ENCODE results near the gene C2orf69. TPM values are rescaled to one million over a fixed set of nuclear protein-coding genes. Genes with fewer than 3 reads are reported as not detected.

C2orf69 gene
- total and polyA plus RNA-seq, 3 donors from 2014 or later, result 16.8 to 21.7 (median 19.8) TPM

- peaks cover 5% of the 10 kb centered on the region for H3K4me1 ChIP-seq
- no peak for TF ChIP-seq POLR2A (IDR thresholded peaks at IDR 0.05)
- TF ChIP-seq CTCF (IDR thresholded peaks at IDR 0.05), result no peak
- H3K9me3 ChIP-seq, result no peaks in the 10 kb centered on the region
- intact Hi-C loops (cut with DNase I; ENCODE audit: low total_unique reads), result no loop called here
- H3K36me3 ChIP-seq (ENCODE audit: low read depth, missing control alignments), result no peaks in the 10 kb centered on the region
- no peak overlapping the region for H3K27ac ChIP-seq
- H3K4me3 ChIP-seq, result no peak overlapping the region
- no peaks in the 10 kb centered on the region for H3K27me3 ChIP-seq
- 76 to 78% methylated on average over 4 of the region's 4 CpGs for WGBS, 2 donors
- no peak for DNase-seq
These were observed 21.3 kb downstream of the C2orf69 start for GRCh38 chr2:199932312-199932855.

GRCh38 chr2:199933466-199933865 is 22.4 kb downstream of the C2orf69 start:
- Histone ChIP-seq H3K36me3 (ENCODE audit: low read depth, missing control alignments) (no peaks in the 10 kb centered on the region), H3K9me3 (no peaks in the 10 kb centered on the region), H3K4me1 (peaks cover 5% of the 10 kb centered on the region), H3K27ac (no peak overlapping the region), H3K4me3 (no peak overlapping the region), H3K27me3 (no peaks in the 10 kb centered on the region)
- intact Hi-C loops (cut with DNase I; ENCODE audit: low total_unique reads), result no loop called here
- DNase-seq, result no peak
- no peak for TF ChIP-seq CTCF (IDR thresholded peaks at IDR 0.05)
- no peak for TF ChIP-seq POLR2A (IDR thresholded peaks at IDR 0.05)
- 60% methylated on average over 3 of the region's 3 CpGs for WGBS, 2 donors

- Histone ChIP-seq H3K27me3 (no peaks in the 10 kb centered on the region), H3K4me3 (no peak overlapping the region), H3K27ac (no peak overlapping the region), H3K9me3 (no peaks in the 10 kb centered on the region), H3K4me1 (no peaks in the 10 kb centered on the region), H3K36me3 (ENCODE audit: low read depth, missing control alignments) (no peaks in the 10 kb centered on the region)
- DNase-seq, result no peak
- intact Hi-C loops (cut with DNase I; ENCODE audit: low total_unique reads), result no loop called here
- no peak for TF ChIP-seq CTCF (IDR thresholded peaks at IDR 0.05)
- no peak for TF ChIP-seq POLR2A (IDR thresholded peaks at IDR 0.05)
- WGBS, 2 donors, result 82 to 87% methylated on average over 2 of the region's 2 CpGs
These were observed 25.5 kb downstream of the C2orf69 start for GRCh38 chr2:199936554-199936953.

GRCh38 chr2:199940373-199940772 is 29.3 kb downstream of the C2orf69 start:
- no peak overlapping the region for H3K27ac ChIP-seq
- WGBS, 2 donors, result 82 to 93% methylated on average over 2 of the region's 2 CpGs
- DNase-seq, result no peak
- intact Hi-C loops (cut with DNase I; ENCODE audit: low total_unique reads), result no loop called here
- H3K4me3 ChIP-seq, result no peak overlapping the region
- no peaks in the 10 kb centered on the region for H3K4me1 ChIP-seq
- TF ChIP-seq CTCF (IDR thresholded peaks at IDR 0.05) (peak in 1 of 3 experiments; percentile 27), POLR2A (IDR thresholded peaks at IDR 0.05) (no peak)
- H3K36me3 ChIP-seq (ENCODE audit: low read depth, missing control alignments), result no peaks in the 10 kb centered on the region
- H3K27me3 ChIP-seq, result no peaks in the 10 kb centered on the region
- H3K9me3 ChIP-seq, result no peaks in the 10 kb centered on the region

GRCh38 chr2:199943373-199943772 is 32.3 kb downstream of the C2orf69 start:
- no peaks in the 10 kb centered on the region for H3K27me3 ChIP-seq
- TF ChIP-seq CTCF (IDR thresholded peaks at IDR 0.05), result no peak
- no peak for TF ChIP-seq POLR2A (IDR thresholded peaks at IDR 0.05)
- intact Hi-C loops (cut with DNase I; ENCODE audit: low total_unique reads), result no loop called here
- no peaks in the 10 kb centered on the region for H3K9me3 ChIP-seq
- H3K4me1 ChIP-seq, result no peaks in the 10 kb centered on the region
- no peak overlapping the region for H3K27ac ChIP-seq
- no peak for DNase-seq
- 90 to 91% methylated on average over 4 of the region's 4 CpGs for WGBS, 2 donors
- no peaks in the 10 kb centered on the region for H3K36me3 ChIP-seq (ENCODE audit: low read depth, missing control alignments)
- H3K4me3 ChIP-seq, result no peak overlapping the region

Data from testis (tissue), 3 donors.